Sigmoid colon (tissue), 4 donors: ENCODE measurements around the gene PARP8.

ENCODE experiments used
- EP300 ChIP-seq, 4 donors: sonication (generic); formaldehyde crosslinking; IDR thresholded peaks; one replicate each; pipeline ENCODE4 v1.6.1; 2017; ENCODE audit warnings: antibody characterized with exemption in 4 of 4
- POLR2AphosphoS5 ChIP-seq, 4 donors: sonication (generic); formaldehyde crosslinking; IDR thresholded peaks; one replicate each; pipeline ENCODE4 v1.6.1; 2017; ENCODE audit warnings: antibody characterized with exemption in 4 of 4
- TF ChIP-seq, protein P1 (sequence below), 4 experiments: fragments of 450-650 bp in 3 of 4; fragments of 200-600 bp in 1 of 4; IDR thresholded peaks; one replicate each; pipeline ENCODE4 v1.5.1; 2016 to 2019; ENCODE audit warnings: antibody characterized with exemption in 4 of 4, mild to moderate bottlenecking in 3 of 4, moderate library complexity in 2 of 4

DNA sequence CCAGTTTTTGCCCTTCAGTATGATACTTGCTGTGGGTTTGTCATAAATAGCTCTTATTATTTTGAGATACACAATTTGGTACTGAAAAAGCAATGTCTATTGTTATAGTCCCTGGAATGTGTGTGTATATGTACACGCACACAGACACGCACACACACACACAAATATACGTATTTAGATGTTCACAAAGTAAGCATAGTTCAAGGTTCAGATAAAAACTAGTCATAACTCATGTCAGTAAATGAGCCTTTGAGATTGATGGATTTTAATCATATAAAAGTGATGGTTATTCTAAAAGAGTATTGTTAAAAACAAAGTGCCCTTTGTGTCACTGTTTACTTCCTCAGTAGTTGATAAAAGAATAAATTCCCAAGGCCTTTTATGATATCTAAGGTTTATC, 147.3 kb downstream of the PARP8 start:
- TF ChIP-seq, protein P1, sequence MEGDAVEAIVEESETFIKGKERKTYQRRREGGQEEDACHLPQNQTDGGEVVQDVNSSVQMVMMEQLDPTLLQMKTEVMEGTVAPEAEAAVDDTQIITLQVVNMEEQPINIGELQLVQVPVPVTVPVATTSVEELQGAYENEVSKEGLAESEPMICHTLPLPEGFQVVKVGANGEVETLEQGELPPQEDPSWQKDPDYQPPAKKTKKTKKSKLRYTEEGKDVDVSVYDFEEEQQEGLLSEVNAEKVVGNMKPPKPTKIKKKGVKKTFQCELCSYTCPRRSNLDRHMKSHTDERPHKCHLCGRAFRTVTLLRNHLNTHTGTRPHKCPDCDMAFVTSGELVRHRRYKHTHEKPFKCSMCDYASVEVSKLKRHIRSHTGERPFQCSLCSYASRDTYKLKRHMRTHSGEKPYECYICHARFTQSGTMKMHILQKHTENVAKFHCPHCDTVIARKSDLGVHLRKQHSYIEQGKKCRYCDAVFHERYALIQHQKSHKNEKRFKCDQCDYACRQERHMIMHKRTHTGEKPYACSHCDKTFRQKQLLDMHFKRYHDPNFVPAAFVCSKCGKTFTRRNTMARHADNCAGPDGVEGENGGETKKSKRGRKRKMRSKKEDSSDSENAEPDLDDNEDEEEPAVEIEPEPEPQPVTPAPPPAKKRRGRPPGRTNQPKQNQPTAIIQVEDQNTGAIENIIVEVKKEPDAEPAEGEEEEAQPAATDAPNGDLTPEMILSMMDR (IDR thresholded peaks at IDR 0.05), result no peak
- TF ChIP-seq POLR2AphosphoS5 (IDR thresholded peaks at IDR 0.05) (no peak), EP300 (IDR thresholded peaks at IDR 0.05) (no peak)
